Measurements from ENCODE around the gene PRPF19. TPM values are rescaled to one million over a fixed set of nuclear protein-coding genes. Genes with fewer than 3 reads are reported as not detected.

PRPF19 gene
- total and polyA plus RNA-seq, 2 experiments from 2014 or later, result 19.1 to 58.9 TPM

DNA sequence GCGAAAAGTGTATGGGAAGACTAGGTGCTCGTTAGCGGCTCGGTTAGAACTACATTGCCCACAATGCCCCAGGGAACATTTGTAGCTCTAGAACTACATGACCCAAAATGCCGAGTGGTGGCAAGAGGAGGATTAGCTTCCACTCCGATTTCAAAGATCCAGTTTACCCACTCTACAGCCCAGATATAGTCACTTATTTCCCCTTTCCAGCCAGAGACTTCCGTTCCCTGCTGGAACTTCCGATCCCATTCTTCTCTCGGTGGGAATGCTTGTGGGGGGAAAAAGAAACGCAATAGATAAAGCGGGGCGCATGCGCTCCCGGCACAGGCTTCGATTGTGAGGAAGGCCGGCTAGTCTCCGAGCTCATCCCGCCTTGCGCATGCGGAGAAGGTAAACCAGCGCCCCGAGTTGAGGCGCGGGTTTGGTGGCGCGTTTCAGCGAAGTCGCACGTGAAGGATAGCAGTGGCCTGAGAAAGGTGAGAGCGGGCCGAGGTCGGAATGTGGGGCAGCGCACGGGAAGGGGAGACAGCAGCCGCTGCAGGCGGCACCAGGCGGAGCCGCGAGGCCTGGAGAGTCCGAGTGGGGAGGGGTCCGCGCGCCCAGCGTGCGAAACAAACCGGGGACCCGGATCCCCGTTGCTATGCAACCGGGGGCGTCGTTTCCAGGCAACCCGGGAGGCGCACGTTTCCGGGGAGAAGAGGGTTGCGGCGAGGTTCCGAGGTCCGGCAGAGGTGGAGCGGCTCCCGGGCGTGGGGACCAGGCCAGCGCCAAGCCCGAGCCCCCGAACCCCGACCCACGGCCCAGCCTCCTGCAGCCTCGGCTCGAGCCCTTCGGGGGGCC, 7.6 kb upstream of the PRPF19 start, which contains the start of gene TMEM109:
Gene TMEM109, plus strand, starts transcription at position 366 of the 840 bp plus-strand sequence. CDS start 5,536 bp downstream, outside the sequence.
- H3K9me2 ChIP-seq (ENCODE audit: insufficient read depth), result no peaks in the 10 kb centered on the region
- no peaks in the 10 kb centered on the region for H4K20me1 ChIP-seq (ENCODE audit: insufficient read depth)
- H3K4me3 ChIP-seq, result peak within 1 kb of the TSS; percentile 84
- H3K9ac ChIP-seq, result peak within 1 kb of the TSS; percentile 85
- no peaks in the 10 kb centered on the region; the same call in 1 of the 2 replicates for H3K27me3 ChIP-seq (replicated peaks; ENCODE audit: insufficient read depth)
- TF ChIP-seq EZH2 (IDR thresholded peaks at IDR 0.05; ENCODE audit: insufficient read depth, poor library complexity, severe bottlenecking) (no peak), EZH2phosphoT487 (IDR thresholded peaks at IDR 0.05; ENCODE audit: insufficient read depth, low read depth) (no peak)
- in situ Hi-C loops (cut with MboI), result no loop called here
- H3K4me1 ChIP-seq (ENCODE audit: insufficient read depth), result peaks cover 13% of the 10 kb centered on the region; the same call in 1 of the 2 replicates
- DNase-seq, result peak; percentile 93
- H3K36me3 ChIP-seq (ENCODE audit: low read depth), result no peaks in the 10 kb centered on the region
- peak within 1 kb of the TSS; percentile 96 for H2AFZ ChIP-seq
- no peaks in the 10 kb centered on the region for H3K9me3 ChIP-seq (ENCODE audit: low read depth)
- peak within 1 kb of the TSS; percentile 91 for H3K4me2 ChIP-seq (ENCODE audit: unreplicated experiment)
- H3K79me2 ChIP-seq (ENCODE audit: insufficient read depth), result peaks cover 35% of the 10 kb centered on the region
- peak within 1 kb of the TSS; percentile 79 for H3K27ac ChIP-seq
- H3F3A ChIP-seq (ENCODE audit: insufficient read depth), result peaks cover 3% of the 10 kb centered on the region; the same call in 1 of the 2 replicates
- 0 to 2% methylated on average over 62 to 67 of the region's 70 CpGs for WGBS, 2 experiments (ENCODE audit: low coverage in 1 of 2, low lambda C conversion rate in 2 of 2, missing lambda C conversion rate in 2 of 2)

DNA sequence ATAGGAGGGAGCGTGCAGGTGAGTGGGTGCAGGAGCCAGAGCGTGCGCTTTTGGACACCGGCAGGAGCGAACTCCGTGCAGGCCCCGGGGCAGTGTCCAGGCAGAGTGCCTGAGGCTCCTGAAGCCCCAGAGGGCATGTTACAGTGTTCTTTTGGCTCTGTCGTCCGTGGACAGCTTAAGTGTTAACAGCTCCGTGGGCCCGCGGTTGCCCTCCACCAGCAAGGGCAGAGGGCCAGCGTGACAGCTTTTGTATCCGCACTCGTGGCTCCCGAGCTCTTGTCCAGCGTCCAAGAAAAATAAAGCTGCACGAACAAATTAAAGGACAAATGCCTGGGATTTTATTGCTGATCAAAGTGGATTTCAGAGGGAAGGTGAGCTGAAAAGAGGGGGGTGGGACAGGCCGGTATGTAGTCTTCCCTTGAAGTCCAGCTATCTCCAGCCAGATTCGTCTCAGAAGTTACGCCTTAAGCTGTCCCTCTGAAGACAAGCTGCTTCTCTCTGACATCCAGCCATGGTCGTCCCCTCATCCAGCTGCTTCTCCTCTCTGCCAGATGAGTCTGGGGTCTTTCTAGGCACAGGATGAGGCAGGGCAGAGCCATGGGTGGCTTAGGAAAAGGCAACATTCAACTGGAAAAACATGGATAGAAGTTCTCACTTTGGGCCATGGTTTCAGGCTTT, 6.6 kb upstream of the PRPF19 start:
- Histone ChIP-seq H3K4me3 (peak overlapping the region; percentile 84; the same call in 1 of the 2 replicates), H3K79me2 (ENCODE audit: insufficient read depth) (peaks cover 24% of the 10 kb centered on the region), H2AFZ (peak overlapping the region; percentile 96), H3K9me3 (ENCODE audit: low read depth) (no peaks in the 10 kb centered on the region), H4K20me1 (ENCODE audit: insufficient read depth) (no peaks in the 10 kb centered on the region), H3K36me3 (ENCODE audit: low read depth) (no peaks in the 10 kb centered on the region), H3K4me1 (ENCODE audit: insufficient read depth) (0 out of 2 replicates have a peak, but pooled peaks cover 9% of the 10 kb centered on the region), H3K9me2 (ENCODE audit: insufficient read depth) (no peaks in the 10 kb centered on the region), H3K27ac (no peak overlapping the region), H3K9ac (peak overlapping the region; percentile 85; the same call in 1 of the 2 replicates), H3F3A (ENCODE audit: insufficient read depth) (peaks cover 3% of the 10 kb centered on the region; the same call in 1 of the 2 replicates), H3K27me3 (replicated peaks; ENCODE audit: insufficient read depth) (no peaks in the 10 kb centered on the region; the same call in 1 of the 2 replicates), H3K4me2 (ENCODE audit: unreplicated experiment) (peak overlapping the region; percentile 91)
- WGBS, 2 experiments (ENCODE audit: low coverage in 1 of 2, low lambda C conversion rate in 2 of 2, missing lambda C conversion rate in 2 of 2), result 80% methylated on average over 22 of the region's 22 CpGs
- TF ChIP-seq EZH2phosphoT487 (IDR thresholded peaks at IDR 0.05; ENCODE audit: insufficient read depth, low read depth) (no peak), EZH2 (IDR thresholded peaks at IDR 0.05; ENCODE audit: insufficient read depth, poor library complexity, severe bottlenecking) (no peak)
- in situ Hi-C loops (cut with MboI), result no loop called here
- no peak for DNase-seq

- 0 out of 2 replicates have a peak, but pooled peaks cover 9% of the 10 kb centered on the region for H3K4me1 ChIP-seq (ENCODE audit: insufficient read depth)
- H3K9me2 ChIP-seq (ENCODE audit: insufficient read depth), result no peaks in the 10 kb centered on the region
- H3K36me3 ChIP-seq (ENCODE audit: low read depth), result no peaks in the 10 kb centered on the region
- no peak for DNase-seq
- H3K4me3 ChIP-seq, result no peak overlapping the region
- no peak overlapping the region for H3K4me2 ChIP-seq (ENCODE audit: unreplicated experiment)
- no peak overlapping the region for H3K27ac ChIP-seq
- 50 to 52% methylated on average over 12 of the region's 12 CpGs for WGBS, 2 experiments (ENCODE audit: low coverage in 1 of 2, low lambda C conversion rate in 2 of 2, missing lambda C conversion rate in 2 of 2)
- peaks cover 3% of the 10 kb centered on the region; the same call in 1 of the 2 replicates for H3F3A ChIP-seq (ENCODE audit: insufficient read depth)
- no peaks in the 10 kb centered on the region; the same call in 1 of the 2 replicates for H3K27me3 ChIP-seq (replicated peaks; ENCODE audit: insufficient read depth)
- in situ Hi-C loops (cut with MboI), result no loop called here
- no peak overlapping the region for H2AFZ ChIP-seq
- no peaks in the 10 kb centered on the region for H4K20me1 ChIP-seq (ENCODE audit: insufficient read depth)
- no peak overlapping the region for H3K9ac ChIP-seq
- TF ChIP-seq EZH2 (IDR thresholded peaks at IDR 0.05; ENCODE audit: insufficient read depth, poor library complexity, severe bottlenecking) (no peak), EZH2phosphoT487 (IDR thresholded peaks at IDR 0.05; ENCODE audit: insufficient read depth, low read depth) (no peak)
- peaks cover 18% of the 10 kb centered on the region for H3K79me2 ChIP-seq (ENCODE audit: insufficient read depth)
- no peaks in the 10 kb centered on the region for H3K9me3 ChIP-seq (ENCODE audit: low read depth)
Observed at GRCh38 chr11:60912223-60912850, 6.0 kb upstream of the PRPF19 start.

Data from GM23248 (cell line).